TTC549 (cell line): ENCODE data around the gene ADD3.
"Not testable (repeated sequence)": the region's sequence is repeated elsewhere in the genome, so short reads cannot be mapped to it uniquely, and the experiment has no call there.

ENCODE experiments used
- FAIRE-seq: peaks from 2 replicates; lab custom pipeline; 2012; peaks lifted over from hg19 to GRCh38; lab: Jason Lieb, UNC

The ADD3 gene

GRCh38 chr10:109977382-109977806 is 30.4 kb upstream of the ADD3 start:
- FAIRE-seq = peak; percentile 97

- FAIRE-seq = peak; percentile 99
These were observed 29.3 kb upstream of the ADD3 start for GRCh38 chr10:109978481-109978880.

GRCh38 chr10:109979215-109979614 is 28.6 kb upstream of the ADD3 start:
- peak; percentile 57 for FAIRE-seq

- FAIRE-seq = no peak
These were observed 26.1 kb upstream of the ADD3 start for GRCh38 chr10:109981650-109982049.

GRCh38 chr10:109982123-109982522 is 25.7 kb upstream of the ADD3 start:
- FAIRE-seq = no peak

- no peak for FAIRE-seq
These were observed 25.0 kb upstream of the ADD3 start for GRCh38 chr10:109982812-109983211.

- FAIRE-seq = no peak
These were observed 23.8 kb upstream of the ADD3 start for GRCh38 chr10:109984013-109984412.

- FAIRE-seq = not testable (repeated sequence)
These were observed 22.0 kb upstream of the ADD3 start for GRCh38 chr10:109985768-109986167.

GRCh38 chr10:109987452-109988211 is 20.2 kb upstream of the ADD3 start:
- no peak for FAIRE-seq

- FAIRE-seq = no peak
These were observed 19.6 kb upstream of the ADD3 start for GRCh38 chr10:109988212-109988596.

- FAIRE-seq = no peak
These were observed 16.4 kb upstream of the ADD3 start for GRCh38 chr10:109991266-109991855.

GRCh38 chr10:109992485-109992884 is 15.3 kb upstream of the ADD3 start:
- no peak for FAIRE-seq

- FAIRE-seq = no peak
These were observed 14.0 kb upstream of the ADD3 start for GRCh38 chr10:109993551-109994330.

GRCh38 chr10:109994711-109995577 is 12.8 kb upstream of the ADD3 start:
- FAIRE-seq = no peak

GRCh38 chr10:109995595-109995994 is 12.2 kb upstream of the ADD3 start:
- no peak for FAIRE-seq

- no peak for FAIRE-seq
These were observed 11.6 kb upstream of the ADD3 start for GRCh38 chr10:109996225-109996624.

- FAIRE-seq = no peak
These were observed 11.0 kb upstream of the ADD3 start for GRCh38 chr10:109996766-109997171.

GRCh38 chr10:109997233-109997632 is 10.6 kb upstream of the ADD3 start:
- no peak for FAIRE-seq

GRCh38 chr10:109998513-109998912 is 9.3 kb upstream of the ADD3 start:
- no peak for FAIRE-seq

GRCh38 chr10:110002801-110003523 is 4.8 kb upstream of the ADD3 start:
- FAIRE-seq = no peak

GRCh38 chr10:110003524-110003885 is 4.3 kb upstream of the ADD3 start:
- peak; percentile 45 for FAIRE-seq

GRCh38 chr10:110005719-110006118 is 2.1 kb upstream of the ADD3 start:
- peak; percentile 7 for FAIRE-seq
